HCT116 (cell line): ENCODE measurements around the gene CAPN5. TPM values are rescaled to one million over a fixed set of nuclear protein-coding genes. Genes with fewer than 3 reads are reported as not detected.

ENCODE experiments used
- ATAC-seq: fragments of 200-7000 bp; cut with Tn5 transposase; 2 replicates; pipeline ENCODE4 v1.9.1; 2020; ENCODE audit warnings: mild to moderate bottlenecking, moderate library complexity
- BruUV-seq: library from RNA; stranded (reverse); fragments of 400-500 nt; replicated peaks from 2 replicates; lab custom pipeline; 2021; lab: Mats Ljungman, UMichigan
- CTCF ChIA-PET: fragments of 300-600 bp; sonication (Branson Sonifier 250); formaldehyde crosslinking; loops from one replicate; lab custom pipeline; 2021; ENCODE audit warnings: antibody characterized with exemption; lab: Charles Lee
- POLR2A ChIA-PET: fragments of 300-600, 350-600 bp; sonication (Branson Sonifier 250); formaldehyde crosslinking; loops from one replicate; lab custom pipeline; 2021; ENCODE audit warnings: antibody characterized with exemption; lab: Charles Lee
- RAD21 ChIA-PET, 2 experiments: fragments of 300-600 bp; sonication (Branson Sonifier 250); formaldehyde crosslinking; loops; one replicate each; lab custom pipeline; 2023; ENCODE audit warnings: low total read pairs in 2 of 2; ENCODE audit not compliant: uncharacterized antibody in 2 of 2, unreplicated experiment in 2 of 2, low non-redundant PET in 1 of 2; lab: Charles Lee
- DNase-seq: peaks from one replicate; pipeline ENCODE4 v3.0.0-alpha.2; 2010; ENCODE audit warnings: low read depth, low spot score
- H2AFZ ChIP-seq: fragments of 200-600 bp; shearing (Covaris generic), sonication (generic); 2 replicates; pipeline ENCODE4 v1.6.1; 2017; ENCODE audit warnings: low read depth, mixed run types, mixed read lengths, antibody characterized with exemption, low read length; ENCODE audit not compliant: poor library complexity, severe bottlenecking
- H3K27ac ChIP-seq: 2 replicates; pipeline ENCODE4 v1.5.1; 2012; ENCODE audit warnings: low read depth, low read length
- H3K27me3 ChIP-seq: fragments of 200-600 bp; sonication (generic); 2 replicates; pipeline ENCODE4 v1.6.1; 2016; ENCODE audit warnings: mixed run types, low read length, mixed read lengths; ENCODE audit not compliant: insufficient read depth
- H3K36me3 ChIP-seq, 2 experiments: fragments of 200-500 bp in 1 of 2; fragments of 200-600 bp in 1 of 2; sonication (Bioruptor generic) in 1 of 2; sonication (generic) in 1 of 2; 2 replicates each; pipeline versions ENCODE4 v1.5.1 to v1.6.1; 2014 to 2016; ENCODE audit warnings: low read length in 2 of 2, inconsistent platforms in 1 of 2, mixed read lengths in 1 of 2, mixed run types in 1 of 2; ENCODE audit not compliant: insufficient read depth in 2 of 2, control insufficient read depth in 1 of 2
- H3K4me1 ChIP-seq, 2 experiments: fragments of 200-600 bp in 1 of 2; sonication (generic) in 1 of 2; 2 replicates each; pipeline versions ENCODE4 v1.5.1 to v1.6.1; 2012 to 2017; ENCODE audit warnings: low read length in 2 of 2, inconsistent platforms in 1 of 2, mild to moderate bottlenecking in 1 of 2, mixed read lengths in 1 of 2, mixed run types in 1 of 2, moderate library complexity in 1 of 2; ENCODE audit not compliant: insufficient read depth in 2 of 2, control insufficient read depth in 1 of 2
- H3K4me2 ChIP-seq: fragments of 200-600 bp; sonication (generic); 2 replicates; pipeline ENCODE4 v1.6.1; 2017; ENCODE audit warnings: mixed run types, low read length, mixed read lengths
- H3K4me3 ChIP-seq, 2 experiments: fragments of 200-600 bp in 1 of 2; sonication (generic) in 1 of 2; replicated peaks in 1 of 2; 2 replicates each; pipeline ENCODE4 v1.5.1; 2011 to 2016; ENCODE audit warnings: low read length in 2 of 2, control low read depth in 1 of 2, low read depth in 1 of 2, mild to moderate bottlenecking in 1 of 2, mixed read lengths in 1 of 2, mixed run types in 1 of 2
- H3K79me2 ChIP-seq: fragments of 200-600 bp; sonication (generic); 2 replicates; pipeline ENCODE4 v1.6.1; 2017; ENCODE audit warnings: mild to moderate bottlenecking, mixed run types, low read length, moderate library complexity, mixed read lengths; ENCODE audit not compliant: insufficient read depth
- H3K9ac ChIP-seq: fragments of 200-600 bp; sonication (generic); 2 replicates; pipeline ENCODE4 v1.6.1; 2016; ENCODE audit warnings: low read length, mixed read lengths
- H3K9me2 ChIP-seq: fragments of 200-600 bp; sonication (generic), shearing (Covaris generic); 2 replicates; pipeline ENCODE4 v1.6.1; 2017; ENCODE audit warnings: mixed run types, mild to moderate bottlenecking, moderate library complexity; ENCODE audit not compliant: insufficient read depth
- H3K9me3 ChIP-seq, 2 experiments: fragments of 200-500 bp in 1 of 2; fragments of 200-600 bp in 1 of 2; sonication (Bioruptor generic) in 1 of 2; sonication (generic) in 1 of 2; 2 replicates each; pipeline ENCODE4 v1.6.1; 2014 to 2017; ENCODE audit warnings: low read length in 2 of 2, mixed read lengths in 2 of 2, inconsistent platforms in 1 of 2, low read depth in 1 of 2, mild to moderate bottlenecking in 1 of 2, mixed run types in 1 of 2, moderate library complexity in 1 of 2; ENCODE audit not compliant: control insufficient read depth in 1 of 2, insufficient read depth in 1 of 2
- H4K20me1 ChIP-seq: fragments of 200-600 bp; sonication (generic), shearing (Covaris generic); 2 replicates; pipeline ENCODE4 v1.6.1; 2017; ENCODE audit warnings: mixed run types, mild to moderate bottlenecking, moderate library complexity; ENCODE audit not compliant: insufficient read depth
- CBX3 ChIP-seq: IDR thresholded peaks from 2 replicates; pipeline ENCODE4 v1.6.1; 2012; ENCODE audit warnings: low read depth
- EZH2 ChIP-seq: fragments of 200-600 bp; sonication (generic); IDR thresholded peaks from 2 replicates; pipeline ENCODE4 v1.6.1; 2017; ENCODE audit warnings: antibody characterized with exemption, mixed run types
- FOSL1 ChIP-seq: IDR thresholded peaks from 2 replicates; pipeline ENCODE4 v1.6.1; 2012; ENCODE audit warnings: low read depth
- MAX ChIP-seq: IDR thresholded peaks from 2 replicates; pipeline ENCODE4 v1.6.1; 2012
- POLR2AphosphoS5 ChIP-seq: IDR thresholded peaks from 2 replicates; pipeline ENCODE4 v1.6.1; 2011; ENCODE audit warnings: mild to moderate bottlenecking, low read depth, low read length, moderate library complexity
- SIN3A ChIP-seq: IDR thresholded peaks from 2 replicates; pipeline ENCODE4 v1.6.1; 2012; ENCODE audit warnings: low read depth
- YY1 ChIP-seq: IDR thresholded peaks from 2 replicates; pipeline ENCODE4 v1.6.1; 2011; ENCODE audit warnings: low read length, low read depth, moderate library complexity, mild to moderate bottlenecking; ENCODE audit not compliant: insufficient replicate concordance; ENCODE audit errors: extremely low read depth
- intact Hi-C: fragments of 100-400 bp; cut with micrococcal nuclease; formaldehyde crosslinking; loops from 2 replicates; pipeline ENCODE4 v1.10.0; 2022
- total RNA-seq: library from RNA; stranded (reverse); gene quantifications from one replicate; pipeline ENCODE4 v1.2.1, GENCODE V29; 2021; ENCODE audit not compliant: unreplicated experiment
- TF ChIP-seq, protein P1 (sequence below): IDR thresholded peaks from 2 replicates; pipeline ENCODE4 v1.6.1; 2011; ENCODE audit warnings: mild to moderate bottlenecking, low read length, moderate library complexity; ENCODE audit not compliant: insufficient replicate concordance; ENCODE audit errors: extremely low read depth

CAPN5 gene
- total RNA-seq, 1 experiment from 2014 or later: 8.6 TPM

DNA sequence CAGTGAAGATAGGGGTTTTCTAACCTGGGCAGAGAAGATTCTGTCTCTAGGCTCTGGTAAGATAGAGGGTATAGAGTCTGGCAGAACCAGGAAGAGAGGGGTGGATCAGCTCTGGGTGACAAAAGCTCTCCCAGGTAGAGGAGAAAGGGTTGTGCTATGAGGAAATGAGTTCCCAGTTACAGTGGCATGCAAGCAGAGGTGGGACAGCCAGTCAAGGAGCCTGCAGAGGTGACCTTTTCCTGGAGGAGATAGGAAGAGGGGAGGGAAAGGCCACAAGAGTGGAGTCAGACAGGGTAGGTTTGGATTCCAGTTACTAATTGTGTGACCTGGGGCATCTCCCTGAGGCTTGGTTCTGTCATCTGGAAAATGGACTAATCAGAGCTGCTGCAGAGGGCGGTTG, 3.4 kb upstream of the CAPN5 start:
- Histone ChIP-seq H3K27me3 (no peaks in the 10 kb centered on the region), H3K4me2 (no peak overlapping the region)
- BruUV-seq: no TSS peak

DNA sequence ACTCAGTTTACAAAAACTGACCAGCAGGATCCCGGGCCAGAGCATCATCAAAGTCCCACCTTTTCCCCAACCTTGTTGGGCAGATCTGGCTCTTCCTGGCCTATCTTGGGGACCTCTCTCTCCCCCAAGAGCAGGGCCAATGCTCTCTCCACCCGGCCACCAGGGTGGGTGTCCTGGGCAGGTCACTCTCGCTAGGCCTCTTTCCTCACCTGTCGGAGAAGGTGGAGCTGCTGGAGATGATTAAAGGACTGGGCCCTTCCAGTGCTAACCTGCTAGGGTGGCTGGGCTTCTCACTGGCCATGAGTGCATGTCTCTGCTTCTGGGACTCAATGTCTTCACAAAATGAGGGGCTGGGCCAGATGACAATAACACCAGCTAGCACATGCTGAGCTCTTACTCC, 2.9 kb upstream of the CAPN5 start:
- ChIA-PET POLR2A (no interaction called here), CTCF (interaction anchor here (0.8 to 2.9 kb wide), 4 partner anchors 9 to 63 kb away, joined by 3 to 41 read pairs (median 8); no protein-coding TSS in a partner anchor), RAD21 (interaction anchor here in 1 of 2 experiments (1.7 kb wide), 1 partner anchor 27 kb away, joined by 5 read pairs; no protein-coding TSS in a partner anchor)
- DNase-seq: no peak
- H4K20me1 ChIP-seq: no peaks in the 10 kb centered on the region
- H3K36me3 ChIP-seq: no peaks in the 10 kb centered on the region
- no peak overlapping the region for H3K27ac ChIP-seq
- TF ChIP-seq YY1: no peak
- no peak for TF ChIP-seq EZH2
- TF ChIP-seq POLR2AphosphoS5: no peak
- no peak for TF ChIP-seq FOSL1
- TF ChIP-seq CBX3: no peak
- H3K4me3 ChIP-seq: no peak overlapping the region
- BruUV-seq: no TSS peak
- H3K9me3 ChIP-seq: peaks cover 0 to 4% of the 10 kb centered on the region in 2 experiments; a peak in 1 of 4 replicates
- no peak overlapping the region for H2AFZ ChIP-seq
- no peak for ATAC-seq
- intact Hi-C loops: no loop called here
- H3K4me2 ChIP-seq: no peak overlapping the region
- no peak overlapping the region for H3K9ac ChIP-seq
- no peaks in the 10 kb centered on the region for H3K9me2 ChIP-seq
- peaks cover 7 to 16% of the 10 kb centered on the region in 2 experiments; a peak in 2 of 4 replicates for H3K4me1 ChIP-seq
- H3K27me3 ChIP-seq: no peaks in the 10 kb centered on the region
- no peaks in the 10 kb centered on the region for H3K79me2 ChIP-seq

More for the DNA sequence above, 3.4 kb upstream of the CAPN5 start:
- DNase-seq (no peak), ATAC-seq (no peak)
- no peak overlapping the region for H2AFZ ChIP-seq
- H3K9me2 ChIP-seq: no peaks in the 10 kb centered on the region
- H3K36me3 ChIP-seq: no peaks in the 10 kb centered on the region
- H3K9me3 ChIP-seq: peaks cover 0 to 4% of the 10 kb centered on the region in 2 experiments; a peak in 1 of 4 replicates
- ChIA-PET CTCF (interaction anchor here (0.8 to 2.9 kb wide), 9 partner anchors 10 to 341 kb away, joined by 3 to 41 read pairs (median 4); no protein-coding TSS in a partner anchor), POLR2A (interaction anchor here (1.1 kb wide), 1 partner anchor 16 kb away, joined by 11 read pairs; no protein-coding TSS in a partner anchor), RAD21 (interaction anchor here in 1 of 2 experiments (0.6 to 1.7 kb wide), 2 partner anchors 28 to 760 kb away, joined by 3 to 5 read pairs; no protein-coding TSS in a partner anchor)
- no peak overlapping the region for H3K27ac ChIP-seq
- TF ChIP-seq SIN3A (no peak), MAX (no peak)
- TF ChIP-seq, protein P1, sequence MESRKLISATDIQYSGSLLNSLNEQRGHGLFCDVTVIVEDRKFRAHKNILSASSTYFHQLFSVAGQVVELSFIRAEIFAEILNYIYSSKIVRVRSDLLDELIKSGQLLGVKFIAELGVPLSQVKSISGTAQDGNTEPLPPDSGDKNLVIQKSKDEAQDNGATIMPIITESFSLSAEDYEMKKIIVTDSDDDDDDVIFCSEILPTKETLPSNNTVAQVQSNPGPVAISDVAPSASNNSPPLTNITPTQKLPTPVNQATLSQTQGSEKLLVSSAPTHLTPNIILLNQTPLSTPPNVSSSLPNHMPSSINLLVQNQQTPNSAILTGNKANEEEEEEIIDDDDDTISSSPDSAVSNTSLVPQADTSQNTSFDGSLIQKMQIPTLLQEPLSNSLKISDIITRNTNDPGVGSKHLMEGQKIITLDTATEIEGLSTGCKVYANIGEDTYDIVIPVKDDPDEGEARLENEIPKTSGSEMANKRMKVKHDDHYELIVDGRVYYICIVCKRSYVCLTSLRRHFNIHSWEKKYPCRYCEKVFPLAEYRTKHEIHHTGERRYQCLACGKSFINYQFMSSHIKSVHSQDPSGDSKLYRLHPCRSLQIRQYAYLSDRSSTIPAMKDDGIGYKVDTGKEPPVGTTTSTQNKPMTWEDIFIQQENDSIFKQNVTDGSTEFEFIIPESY: no peak
- H3K9ac ChIP-seq: no peak overlapping the region
- H4K20me1 ChIP-seq: no peaks in the 10 kb centered on the region
- no peak overlapping the region for H3K4me3 ChIP-seq
- peaks cover 7 to 16% of the 10 kb centered on the region in 2 experiments; a peak in 2 of 4 replicates for H3K4me1 ChIP-seq
- H3K79me2 ChIP-seq: no peaks in the 10 kb centered on the region
- intact Hi-C loops: no loop called here
